Measurements from ENCODE around the gene ESRRG. TPM values are rescaled to one million over a fixed set of nuclear protein-coding genes. Genes with fewer than 3 reads are reported as not detected.

Gene ESRRG
- polyA plus RNA-seq, 1 donor from 2014 or later, result 3.7 TPM

- TF ChIP-seq EP300 (conservative IDR thresholded peaks at IDR 0.05; ENCODE audit: poor library complexity, severe bottlenecking) (no peak), CTCF (IDR thresholded peaks at IDR 0.05; ENCODE audit: poor library complexity, severe bottlenecking) (no peak), MXI1 (conservative IDR thresholded peaks at IDR 0.05; ENCODE audit: poor library complexity, severe bottlenecking) (no peak), EZH2 (IDR thresholded peaks at IDR 0.05; ENCODE audit: borderline replicate concordance, insufficient read depth, low read length, poor library complexity, severe bottlenecking) (no peak), POLR2AphosphoS5 (IDR thresholded peaks at IDR 0.05) (no peak), REST (IDR thresholded peaks at IDR 0.05; ENCODE audit: borderline replicate concordance) (no peak), TAF1 (IDR thresholded peaks at IDR 0.05; ENCODE audit: low read depth) (no peak), RAD21 (conservative IDR thresholded peaks at IDR 0.05) (no peak), SMC3 (conservative IDR thresholded peaks at IDR 0.05; ENCODE audit: poor library complexity) (no peak)
- no peak overlapping the region for H3K9ac ChIP-seq (ENCODE audit: low read length)
- H3K27ac ChIP-seq (ENCODE audit: low read length), result no peak overlapping the region
- H3K4me3 ChIP-seq (ENCODE audit: low read length), result no peak overlapping the region
- no peaks in the 10 kb centered on the region for H3K9me2 ChIP-seq (ENCODE audit: insufficient read depth, low read length)
- no peak overlapping the region for H2AFZ ChIP-seq (ENCODE audit: low read depth, low read length)
- H4K20me1 ChIP-seq (ENCODE audit: insufficient read depth), result no peaks in the 10 kb centered on the region
- H3K79me2 ChIP-seq (replicated peaks; ENCODE audit: insufficient read depth, low read length), result no peaks in the 10 kb centered on the region
- no peak overlapping the region for H3K4me2 ChIP-seq (ENCODE audit: low read length)
- H3K36me3 ChIP-seq (ENCODE audit: insufficient read depth, low read length), result no peaks in the 10 kb centered on the region
- H3K27me3 ChIP-seq (ENCODE audit: insufficient read depth, low read depth, low read length), result peaks cover 3% of the 10 kb centered on the region
- H3F3A ChIP-seq (ENCODE audit: insufficient read depth, low read length, poor library complexity, severe bottlenecking), result peaks cover 2% of the 10 kb centered on the region
- no peaks in the 10 kb centered on the region for H3K9me3 ChIP-seq (ENCODE audit: low read length)
Measured at GRCh38 chr1:216535751-216536150, 187.5 kb downstream of the ESRRG start.

GRCh38 chr1:216535059-216535458 lies 188.2 kb downstream of the ESRRG start:
- H3K27me3 ChIP-seq (ENCODE audit: insufficient read depth, low read depth, low read length), result peaks cover 3% of the 10 kb centered on the region
- no peak overlapping the region for H3K27ac ChIP-seq (ENCODE audit: low read length)
- no peaks in the 10 kb centered on the region for H4K20me1 ChIP-seq (ENCODE audit: insufficient read depth)
- no peak overlapping the region for H3K4me3 ChIP-seq (ENCODE audit: low read length)
- TF ChIP-seq EP300 (conservative IDR thresholded peaks at IDR 0.05; ENCODE audit: poor library complexity, severe bottlenecking), result no peak
- TF ChIP-seq RAD21 (conservative IDR thresholded peaks at IDR 0.05), result no peak
- no peak for TF ChIP-seq CTCF (IDR thresholded peaks at IDR 0.05; ENCODE audit: poor library complexity, severe bottlenecking)
- TF ChIP-seq TAF1 (IDR thresholded peaks at IDR 0.05; ENCODE audit: low read depth), result no peak
- TF ChIP-seq SMC3 (conservative IDR thresholded peaks at IDR 0.05; ENCODE audit: poor library complexity), result no peak
- TF ChIP-seq EZH2 (IDR thresholded peaks at IDR 0.05; ENCODE audit: borderline replicate concordance, insufficient read depth, low read length, poor library complexity, severe bottlenecking), result no peak
- TF ChIP-seq MXI1 (conservative IDR thresholded peaks at IDR 0.05; ENCODE audit: poor library complexity, severe bottlenecking), result no peak
- TF ChIP-seq REST (IDR thresholded peaks at IDR 0.05; ENCODE audit: borderline replicate concordance), result no peak
- no peak for TF ChIP-seq POLR2AphosphoS5 (IDR thresholded peaks at IDR 0.05)
- no peak overlapping the region for H3K9ac ChIP-seq (ENCODE audit: low read length)
- no peaks in the 10 kb centered on the region for H3K9me2 ChIP-seq (ENCODE audit: insufficient read depth, low read length)
- no peak overlapping the region for H3K4me2 ChIP-seq (ENCODE audit: low read length)
- no peak overlapping the region for H2AFZ ChIP-seq (ENCODE audit: low read depth, low read length)
- no peaks in the 10 kb centered on the region for H3K79me2 ChIP-seq (replicated peaks; ENCODE audit: insufficient read depth, low read length)
- H3F3A ChIP-seq (ENCODE audit: insufficient read depth, low read length, poor library complexity, severe bottlenecking), result peaks cover 2% of the 10 kb centered on the region
- no peaks in the 10 kb centered on the region for H3K9me3 ChIP-seq (ENCODE audit: low read length)
- no peaks in the 10 kb centered on the region for H3K36me3 ChIP-seq (ENCODE audit: insufficient read depth, low read length)
